ENCODE results near the gene DLGAP1.

DNA sequence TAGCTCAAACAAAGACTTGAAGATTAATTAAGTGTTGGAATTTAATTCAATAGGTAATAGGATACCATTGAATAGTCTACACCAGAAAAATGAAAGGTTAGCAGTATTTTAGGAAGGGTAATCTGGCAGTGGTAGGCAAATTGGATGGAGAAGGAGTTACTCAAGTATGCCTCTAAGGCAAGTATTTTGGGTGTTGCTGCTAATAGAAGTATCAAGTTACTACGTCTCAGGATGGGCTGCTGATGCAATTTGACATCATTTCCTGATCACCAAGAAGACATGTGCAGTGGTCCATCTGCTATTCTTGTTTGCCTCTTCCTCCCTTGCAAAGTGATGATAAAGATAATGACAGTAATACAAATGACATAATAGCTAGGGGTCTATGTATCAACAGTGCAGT lies 519.8 kb downstream of the DLGAP1 start:
- TF ChIP-seq SP1 (IDR thresholded peaks at IDR 0.05; ENCODE audit: low read depth, low read length) (no peak), RAD21 (IDR thresholded peaks at IDR 0.05 in 1 of 2, conservative IDR thresholded peaks at IDR 0.05 in 1 of 2; ENCODE audit: low read depth in 2 of 2, low read length in 2 of 2) (no peak), BRCA1 (IDR thresholded peaks at IDR 0.05; ENCODE audit: low read depth, low read length) (no peak), POLR2AphosphoS5 (IDR thresholded peaks at IDR 0.05; ENCODE audit: low read depth, low read length) (no peak), EZH2 (IDR thresholded peaks at IDR 0.05; ENCODE audit: low read depth, low read length, severe bottlenecking) (no peak), POLR2A (IDR thresholded peaks at IDR 0.05; ENCODE audit: control extremely low read depth in 1 of 2, low read depth in 2 of 2, low read length in 2 of 2) (no peak), RFX5 (IDR thresholded peaks at IDR 0.05; ENCODE audit: borderline replicate concordance, low read depth, low read length) (no peak), PHF8 (conservative IDR thresholded peaks at IDR 0.05; ENCODE audit: low read depth, low read length) (no peak), JUN (IDR thresholded peaks at IDR 0.05; ENCODE audit: low read depth, low read length) (no peak)
- TF ChIP-seq, protein P1, sequence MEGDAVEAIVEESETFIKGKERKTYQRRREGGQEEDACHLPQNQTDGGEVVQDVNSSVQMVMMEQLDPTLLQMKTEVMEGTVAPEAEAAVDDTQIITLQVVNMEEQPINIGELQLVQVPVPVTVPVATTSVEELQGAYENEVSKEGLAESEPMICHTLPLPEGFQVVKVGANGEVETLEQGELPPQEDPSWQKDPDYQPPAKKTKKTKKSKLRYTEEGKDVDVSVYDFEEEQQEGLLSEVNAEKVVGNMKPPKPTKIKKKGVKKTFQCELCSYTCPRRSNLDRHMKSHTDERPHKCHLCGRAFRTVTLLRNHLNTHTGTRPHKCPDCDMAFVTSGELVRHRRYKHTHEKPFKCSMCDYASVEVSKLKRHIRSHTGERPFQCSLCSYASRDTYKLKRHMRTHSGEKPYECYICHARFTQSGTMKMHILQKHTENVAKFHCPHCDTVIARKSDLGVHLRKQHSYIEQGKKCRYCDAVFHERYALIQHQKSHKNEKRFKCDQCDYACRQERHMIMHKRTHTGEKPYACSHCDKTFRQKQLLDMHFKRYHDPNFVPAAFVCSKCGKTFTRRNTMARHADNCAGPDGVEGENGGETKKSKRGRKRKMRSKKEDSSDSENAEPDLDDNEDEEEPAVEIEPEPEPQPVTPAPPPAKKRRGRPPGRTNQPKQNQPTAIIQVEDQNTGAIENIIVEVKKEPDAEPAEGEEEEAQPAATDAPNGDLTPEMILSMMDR (IDR thresholded peaks at IDR 0.05; ENCODE audit: control extremely low read depth in 1 of 3, insufficient read depth in 1 of 3, low read depth in 1 of 3, low read length in 3 of 3), result no peak
